ENCODE data around the gene STK25. TPM values are rescaled to one million over a fixed set of nuclear protein-coding genes. Genes with fewer than 3 reads are reported as not detected.

The STK25 gene
- total RNA-seq, 1 experiment from 2014 or later: 201 TPM

DNA sequence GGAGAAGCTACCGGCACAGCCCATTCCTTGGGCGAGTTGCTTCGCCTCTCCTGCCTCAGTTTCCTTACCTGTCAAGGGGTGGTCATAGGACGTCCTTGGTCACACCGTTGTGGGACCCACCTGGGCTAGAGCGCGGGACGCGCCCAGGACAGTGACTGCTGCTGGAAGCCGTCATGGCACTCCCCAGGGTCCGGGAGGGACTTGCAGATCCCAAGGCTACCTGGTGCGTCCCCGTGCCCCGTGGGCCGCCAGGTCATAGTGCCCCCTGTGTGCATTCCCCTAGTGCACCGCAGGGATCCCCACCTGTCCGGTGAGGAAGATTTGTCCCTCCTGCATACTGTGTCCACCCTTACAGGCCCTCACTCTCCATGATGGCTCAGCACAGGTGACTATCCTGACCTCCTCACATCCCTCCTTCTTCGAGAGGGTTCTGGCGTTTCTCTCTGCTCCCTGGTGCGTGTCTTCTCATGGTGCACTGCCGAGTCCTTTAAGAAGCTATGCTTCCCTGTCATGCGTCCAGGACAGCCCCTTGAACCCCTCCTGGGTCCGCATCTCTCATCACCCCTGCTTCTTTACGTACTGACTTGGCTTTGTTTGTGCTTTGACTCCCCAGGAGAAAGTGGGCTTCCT, 886 bp upstream of the STK25 start:
- no TSS peak for BruUV-seq (replicated peaks)
- TF ChIP-seq, protein P1, sequence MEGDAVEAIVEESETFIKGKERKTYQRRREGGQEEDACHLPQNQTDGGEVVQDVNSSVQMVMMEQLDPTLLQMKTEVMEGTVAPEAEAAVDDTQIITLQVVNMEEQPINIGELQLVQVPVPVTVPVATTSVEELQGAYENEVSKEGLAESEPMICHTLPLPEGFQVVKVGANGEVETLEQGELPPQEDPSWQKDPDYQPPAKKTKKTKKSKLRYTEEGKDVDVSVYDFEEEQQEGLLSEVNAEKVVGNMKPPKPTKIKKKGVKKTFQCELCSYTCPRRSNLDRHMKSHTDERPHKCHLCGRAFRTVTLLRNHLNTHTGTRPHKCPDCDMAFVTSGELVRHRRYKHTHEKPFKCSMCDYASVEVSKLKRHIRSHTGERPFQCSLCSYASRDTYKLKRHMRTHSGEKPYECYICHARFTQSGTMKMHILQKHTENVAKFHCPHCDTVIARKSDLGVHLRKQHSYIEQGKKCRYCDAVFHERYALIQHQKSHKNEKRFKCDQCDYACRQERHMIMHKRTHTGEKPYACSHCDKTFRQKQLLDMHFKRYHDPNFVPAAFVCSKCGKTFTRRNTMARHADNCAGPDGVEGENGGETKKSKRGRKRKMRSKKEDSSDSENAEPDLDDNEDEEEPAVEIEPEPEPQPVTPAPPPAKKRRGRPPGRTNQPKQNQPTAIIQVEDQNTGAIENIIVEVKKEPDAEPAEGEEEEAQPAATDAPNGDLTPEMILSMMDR (conservative IDR thresholded peaks at IDR 0.05): no peak
- no peak for TF ChIP-seq EZH2 (IDR thresholded peaks at IDR 0.05; ENCODE audit: low read depth)
- intact Hi-C loops (cut with micrococcal nuclease; ENCODE audit: unreplicated experiment): loop anchor here (2.0 to 5.0 kb wide), 4 partner anchors 36 to 192 kb away; partner anchors contain the start of genes HDLBP and SEPTIN2

GRCh38 chr2:241507430-241508239, 749 bp downstream of the STK25 start:
- peaks cover 39% of the 10 kb centered on the region for H4K20me1 ChIP-seq (ENCODE audit: insufficient read depth)
- peak overlapping the region; percentile 82 for H2AFZ ChIP-seq
- no peak for TF ChIP-seq EZH2 (IDR thresholded peaks at IDR 0.05; ENCODE audit: low read depth)
- TF ChIP-seq, protein P1 (conservative IDR thresholded peaks at IDR 0.05): peak; percentile 52; the same call in 1 of the 2 replicates
- peak overlapping the region; percentile 97 for H3K4me3 ChIP-seq
- ChIA-PET POLR2A (ENCODE audit: unreplicated experiment) (interaction anchor here (0.6 kb wide), 3 partner anchors 149 to 841 kb away, joined by 4 to 8 read pairs (median 4); no protein-coding TSS in a partner anchor), CTCF (interaction anchor here (0.6 to 1.0 kb wide), 4 partner anchors 13 to 560 kb away, joined by 3 to 5 read pairs (median 4); no protein-coding TSS in a partner anchor)
- peaks cover 53% of the 10 kb centered on the region for H3K79me2 ChIP-seq (ENCODE audit: low read depth)
- peaks cover 5% of the 10 kb centered on the region; the same call in 1 of the 2 replicates for H3K36me3 ChIP-seq (ENCODE audit: low read depth)
- H3K4me1 ChIP-seq (replicated peaks; ENCODE audit: insufficient read depth): peaks cover 19% of the 10 kb centered on the region
- peaks cover 7% of the 10 kb centered on the region; the same call in 1 of the 2 replicates for H3F3A ChIP-seq (ENCODE audit: insufficient read depth, low read depth)
- intact Hi-C loops (cut with micrococcal nuclease; ENCODE audit: unreplicated experiment): loop anchor here (1.0 to 5.0 kb wide), 8 partner anchors 37 to 190 kb away; partner anchors contain the start of genes ATG4B, FARP2, HDLBP and SEPTIN2
- H3K27ac ChIP-seq: no peak overlapping the region
- H3K27me3 ChIP-seq (ENCODE audit: insufficient read depth, low read depth): no peaks in the 10 kb centered on the region
- H3K9me2 ChIP-seq (ENCODE audit: insufficient read depth): no peaks in the 10 kb centered on the region
- peak overlapping the region; percentile 97 for H3K4me2 ChIP-seq
- H3K9me3 ChIP-seq (ENCODE audit: insufficient read depth, low read depth): no peaks in the 10 kb centered on the region
- DNase-seq: peak; percentile 56 to 82
- BruUV-seq (replicated peaks): no TSS peak

More for the DNA sequence above, 886 bp upstream of the STK25 start:
- H3K9me2 ChIP-seq (ENCODE audit: insufficient read depth): no peaks in the 10 kb centered on the region
- H3F3A ChIP-seq (ENCODE audit: insufficient read depth, low read depth): peaks cover 10% of the 10 kb centered on the region; the same call in 1 of the 2 replicates
- H3K9me3 ChIP-seq (ENCODE audit: insufficient read depth, low read depth): no peaks in the 10 kb centered on the region
- ChIA-PET CTCF (interaction anchor here (0.6 kb wide), 1 partner anchor 47 kb away, joined by 9 read pairs; no protein-coding TSS in a partner anchor), POLR2A (ENCODE audit: unreplicated experiment) (no interaction called here)
- H2AFZ ChIP-seq: peak overlapping the region; percentile 99
- H4K20me1 ChIP-seq (ENCODE audit: insufficient read depth): peaks cover 29% of the 10 kb centered on the region
- H3K36me3 ChIP-seq (ENCODE audit: low read depth): peaks cover 5% of the 10 kb centered on the region; the same call in 1 of the 2 replicates
- peak overlapping the region; percentile 52; the same call in 1 of the 2 replicates for H3K27ac ChIP-seq
- peak overlapping the region; percentile 97 for H3K4me2 ChIP-seq
- H3K4me3 ChIP-seq: peak overlapping the region; percentile 97
- peak in 1 of 2 experiments; percentile 32 for DNase-seq
- H3K4me1 ChIP-seq (replicated peaks; ENCODE audit: insufficient read depth): peaks cover 19% of the 10 kb centered on the region
- peaks cover 44% of the 10 kb centered on the region for H3K79me2 ChIP-seq (ENCODE audit: low read depth)
- no peaks in the 10 kb centered on the region for H3K27me3 ChIP-seq (ENCODE audit: insufficient read depth, low read depth)
